GM12872 (cell line): ENCODE results near the gene PTPRU.

Experiments
- CTCF ChIP-seq: IDR thresholded peaks from 3 replicates; pipeline ENCODE4 v1.5.1; 2011; ENCODE audit warnings: low read depth, mild to moderate bottlenecking, low read length, moderate library complexity; ENCODE audit not compliant: insufficient read depth

Gene PTPRU

GRCh38 chr1:29322861-29323585 lies 86.7 kb downstream of the PTPRU start:
- no peak for TF ChIP-seq CTCF

GRCh38 chr1:29323636-29324035 lies 87.3 kb downstream of the PTPRU start:
- no peak for TF ChIP-seq CTCF

- no peak for TF ChIP-seq CTCF
These were observed 87.9 kb downstream of the PTPRU start for GRCh38 chr1:29324202-29324601.

- no peak for TF ChIP-seq CTCF
These were observed 88.5 kb downstream of the PTPRU start for GRCh38 chr1:29324771-29325351.

- TF ChIP-seq CTCF = no peak
These were observed 89.4 kb downstream of the PTPRU start for GRCh38 chr1:29325675-29326074.

- TF ChIP-seq CTCF = no peak
These were observed 89.8 kb downstream of the PTPRU start for GRCh38 chr1:29326123-29326522.

GRCh38 chr1:29327223-29327935 lies 91.1 kb downstream of the PTPRU start:
- no peak for TF ChIP-seq CTCF
